ENCODE measurements around the gene INPP4B. TPM values are rescaled to one million over a fixed set of nuclear protein-coding genes. Genes with fewer than 3 reads are reported as not detected.

Gene INPP4B
- total RNA-seq, 1 donor from 2014 or later: 78.7 TPM

DNA sequence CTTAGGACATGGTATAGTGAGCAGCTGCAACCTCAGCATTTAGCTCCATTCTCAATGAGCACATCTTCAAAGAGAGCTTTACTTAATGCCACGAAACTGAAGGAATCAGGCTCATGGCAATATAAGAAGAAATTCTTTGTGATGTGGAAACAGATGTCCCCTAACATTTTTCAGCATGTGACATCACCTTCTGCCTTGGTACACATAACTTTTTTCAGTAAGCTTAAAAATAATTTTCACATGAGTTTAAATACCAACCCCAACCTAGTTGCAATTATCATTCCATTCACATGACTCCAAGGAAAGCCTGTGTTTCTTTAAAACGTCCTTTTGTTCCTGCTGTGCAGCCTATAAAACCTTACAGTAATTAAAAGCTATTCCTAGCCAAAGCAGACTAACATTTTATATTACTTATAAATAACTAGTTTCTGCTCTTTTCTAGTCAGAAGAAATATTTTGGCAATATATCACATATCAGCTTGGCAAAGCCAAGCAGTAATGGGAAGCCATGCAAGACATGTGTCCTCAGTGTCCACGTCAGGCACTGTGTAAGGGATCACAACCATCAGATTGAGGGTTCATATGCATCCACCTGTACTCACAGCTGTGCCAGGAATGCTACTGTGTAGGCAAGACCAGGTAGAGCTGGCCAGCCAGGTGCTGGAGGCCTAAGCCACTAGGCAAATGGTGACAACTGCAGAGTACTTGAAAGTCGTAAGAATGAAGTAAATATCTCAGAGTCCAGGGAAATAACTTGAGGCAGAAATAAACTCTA, 466.6 kb downstream of the INPP4B start:
- peak; percentile 66 for DNase-seq (ENCODE audit: low spot score)

- DNase-seq (ENCODE audit: low spot score): no peak
Measured at GRCh38 chr4:142378179-142378578, 467.9 kb downstream of the INPP4B start.

DNA sequence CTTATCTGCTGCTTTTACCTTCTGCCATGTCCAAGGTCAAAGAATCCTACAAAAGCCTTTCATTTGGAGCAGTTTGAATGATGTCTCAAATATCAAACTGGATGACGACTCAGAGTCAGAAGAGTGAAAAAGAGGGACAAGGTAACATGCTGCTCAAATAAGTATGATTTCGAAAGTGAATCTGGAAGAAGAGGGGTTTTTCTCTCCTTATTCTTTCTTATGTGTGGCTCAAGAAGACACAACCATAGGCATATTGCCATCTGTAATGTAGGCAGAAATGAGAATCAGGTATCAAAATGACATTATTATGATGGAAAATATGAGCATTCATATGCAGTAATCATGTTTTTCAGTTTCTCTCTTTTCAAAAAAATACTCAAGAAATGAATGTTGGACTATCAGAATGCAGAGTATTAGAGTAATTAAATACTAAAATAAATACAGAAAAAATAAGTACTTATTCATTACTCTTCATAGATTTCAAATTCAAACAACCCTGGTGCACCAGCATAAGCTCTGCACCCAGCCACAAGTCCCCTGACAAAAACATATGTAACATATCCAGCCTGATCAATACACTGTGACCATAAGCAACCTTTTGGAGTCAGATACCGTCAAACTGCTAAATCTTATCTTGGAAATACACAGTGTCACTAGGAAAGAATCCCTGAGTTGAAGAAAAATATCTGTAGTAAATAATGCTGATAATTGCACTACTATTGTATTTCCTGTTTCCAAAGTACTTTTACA, 468.6 kb downstream of the INPP4B start:
- no peak for DNase-seq (ENCODE audit: low spot score)

DNA sequence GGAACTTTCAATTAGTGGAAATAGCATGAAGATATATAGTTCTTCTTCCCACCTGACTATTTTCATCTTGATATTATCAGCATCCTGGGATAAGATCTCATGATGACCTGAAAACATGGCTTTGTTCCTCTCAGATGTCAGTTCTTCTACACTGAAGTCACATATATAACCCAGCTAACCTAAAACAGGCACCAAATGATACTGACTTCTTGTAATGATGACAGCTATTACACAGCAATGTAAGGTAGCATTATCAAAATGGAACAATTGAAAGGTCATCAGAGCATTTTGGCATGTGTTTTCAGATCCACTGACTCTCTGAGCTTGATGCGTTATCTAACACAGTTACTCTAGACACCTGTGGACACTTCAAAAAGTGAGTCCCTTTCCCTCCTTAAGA, 469.9 kb downstream of the INPP4B start:
- no peak for DNase-seq (ENCODE audit: low spot score)

- DNase-seq (ENCODE audit: low spot score): no peak
Measured at GRCh38 chr4:142373610-142374009, 472.5 kb downstream of the INPP4B start.

- DNase-seq (ENCODE audit: low spot score): no peak
Measured at GRCh38 chr4:142372530-142373260, 473.4 kb downstream of the INPP4B start.

- no peak for DNase-seq (ENCODE audit: low spot score)
Measured at GRCh38 chr4:142369141-142369540, 477.0 kb downstream of the INPP4B start.

DNA sequence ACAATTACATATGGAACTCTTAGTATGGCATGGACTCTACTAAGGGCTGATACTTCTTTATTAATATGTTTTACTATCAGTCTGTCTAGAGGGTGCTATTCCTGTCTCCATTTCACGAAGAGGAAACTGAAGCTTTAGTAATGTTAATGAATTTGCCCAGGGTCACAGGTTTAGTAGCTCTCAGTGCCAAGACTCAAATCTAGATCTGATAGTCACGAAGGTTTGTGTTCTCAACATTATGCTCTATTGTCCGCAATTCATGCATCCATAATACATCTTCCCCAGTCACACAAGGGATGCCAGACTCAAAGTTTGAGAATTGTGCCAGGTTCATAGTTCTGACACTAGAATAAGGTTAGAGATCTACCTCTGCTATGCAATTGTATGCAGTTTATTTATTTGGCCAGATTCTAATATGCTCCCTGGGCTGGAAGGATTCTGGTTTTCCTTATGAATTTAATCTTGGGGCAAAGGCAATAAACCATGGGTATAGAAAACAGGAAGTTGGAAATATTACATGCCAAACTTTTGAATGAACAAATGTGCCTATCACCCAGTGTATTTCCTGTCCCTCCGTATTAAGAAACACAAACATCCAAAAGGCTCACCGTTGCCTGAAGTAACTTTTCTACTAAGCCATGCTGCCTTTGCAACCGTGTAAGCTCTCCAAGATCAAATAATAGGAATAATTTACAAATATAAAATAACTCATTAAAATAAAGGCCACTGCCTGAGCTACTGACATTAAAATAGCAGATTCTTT, 478.5 kb downstream of the INPP4B start:
- no peak for DNase-seq (ENCODE audit: low spot score)

GRCh38 chr4:142366769-142367181, 479.3 kb downstream of the INPP4B start:
- peak; percentile 47 for DNase-seq (ENCODE audit: low spot score)

- DNase-seq (ENCODE audit: low spot score): no peak
Measured at GRCh38 chr4:142365391-142365790, 480.7 kb downstream of the INPP4B start.

DNA sequence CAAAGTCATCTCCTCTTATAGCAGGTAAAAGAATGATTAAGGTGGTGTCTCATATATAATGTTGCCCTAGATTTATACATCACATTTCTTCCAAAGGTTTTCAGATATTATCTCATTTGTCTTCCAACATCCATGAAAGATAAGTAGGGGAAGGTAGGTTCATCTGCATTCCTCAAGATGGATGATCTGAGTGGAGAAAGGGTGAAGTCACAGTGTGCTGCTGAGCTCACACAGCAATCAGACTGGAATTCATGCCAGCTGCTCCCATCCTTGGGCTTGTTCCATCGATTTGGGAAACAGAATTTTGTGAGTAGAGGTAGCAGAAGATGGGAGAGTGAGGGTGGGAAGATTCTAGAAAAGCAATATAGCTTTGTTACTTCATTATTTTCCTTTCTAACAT, 482.4 kb downstream of the INPP4B start:
- no peak for DNase-seq (ENCODE audit: low spot score)

DNA sequence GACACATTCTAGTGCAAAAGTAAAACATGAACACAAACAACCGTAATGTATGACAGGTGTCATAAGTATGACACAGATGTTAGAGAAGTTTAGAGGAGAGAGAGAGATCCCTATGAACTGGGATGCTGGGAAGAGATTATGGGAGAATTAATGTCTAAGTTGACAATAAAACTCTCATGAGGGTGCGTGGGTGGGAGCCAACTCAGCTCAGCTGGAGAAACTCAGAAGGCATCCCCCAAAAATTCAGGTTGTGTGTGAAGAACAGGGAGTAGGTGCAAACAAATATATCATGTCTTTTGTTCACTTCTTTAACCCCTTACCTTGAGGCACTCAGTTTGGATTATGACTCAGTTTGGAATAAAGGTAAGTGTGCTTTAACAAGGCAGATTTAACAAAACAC, 484.1 kb downstream of the INPP4B start:
- no peak for DNase-seq (ENCODE audit: low spot score)

DNA sequence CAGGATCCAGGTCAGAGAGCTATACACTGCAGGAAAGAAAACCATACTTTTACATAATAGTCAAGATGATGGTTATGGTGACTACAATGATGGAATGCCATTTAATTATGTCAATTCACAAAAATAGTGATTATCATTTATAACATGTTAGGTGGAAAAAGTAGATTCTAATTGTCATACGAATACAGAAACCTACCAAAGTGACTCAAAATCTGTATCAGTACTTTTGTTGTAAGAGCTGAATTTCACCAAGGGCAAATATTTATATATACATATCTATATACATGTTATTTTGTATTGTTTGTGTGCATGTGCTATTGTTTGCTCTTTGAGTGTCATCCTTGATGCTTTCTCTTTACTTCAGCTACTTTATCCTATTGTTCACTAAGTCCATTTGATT, 485.4 kb downstream of the INPP4B start:
- no peak for DNase-seq (ENCODE audit: low spot score)

- DNase-seq (ENCODE audit: low spot score): no peak
Measured at GRCh38 chr4:142358656-142359055, 487.4 kb downstream of the INPP4B start.

GRCh38 chr4:142356801-142357200, 489.3 kb downstream of the INPP4B start:
- DNase-seq (ENCODE audit: low spot score): no peak

GRCh38 chr4:142356118-142356759, 489.9 kb downstream of the INPP4B start:
- DNase-seq (ENCODE audit: low spot score): no peak

GRCh38 chr4:142355421-142355930, 490.6 kb downstream of the INPP4B start:
- DNase-seq (ENCODE audit: low spot score): peak; percentile 78

GRCh38 chr4:142354794-142355420, 491.2 kb downstream of the INPP4B start:
- no peak for DNase-seq (ENCODE audit: low spot score)

- no peak for DNase-seq (ENCODE audit: low spot score)
Measured at GRCh38 chr4:142354041-142354440, 492.1 kb downstream of the INPP4B start.

GRCh38 chr4:142353149-142353738, 492.9 kb downstream of the INPP4B start:
- peak; percentile 65 for DNase-seq (ENCODE audit: low spot score)

All from umbilical cord (tissue), 2 donors.